GM12874 (cell line): ENCODE measurements around the gene CDHR3.

Experiments used
- TF ChIP-seq, protein P1 (sequence below): IDR thresholded peaks from 2 replicates; pipeline ENCODE4 v1.5.1; 2011; ENCODE audit warnings: low read depth, mild to moderate bottlenecking, control low read depth, low read length, moderate library complexity; ENCODE audit not compliant: insufficient read depth

CDHR3 gene

DNA sequence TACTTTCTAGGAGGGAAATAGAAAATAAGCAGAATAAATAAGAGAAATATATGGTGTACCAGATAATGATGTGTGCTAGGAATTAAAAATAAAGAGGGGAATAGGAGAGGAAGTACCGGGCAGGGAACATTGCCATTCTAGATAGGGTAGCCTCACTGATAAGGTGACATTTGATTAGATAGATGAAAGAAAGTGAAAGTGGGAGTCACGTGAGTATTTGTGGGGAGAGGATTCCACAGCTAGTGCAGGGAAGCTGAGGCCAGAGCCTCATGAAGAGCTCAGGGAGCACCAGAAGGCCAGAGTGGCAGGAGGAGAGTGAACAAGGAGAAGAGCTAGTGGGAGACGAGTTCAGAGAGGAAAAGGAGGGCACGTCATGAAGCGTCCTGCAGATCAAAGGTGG is 49.1 kb downstream of the CDHR3 start:
- TF ChIP-seq, protein P1, sequence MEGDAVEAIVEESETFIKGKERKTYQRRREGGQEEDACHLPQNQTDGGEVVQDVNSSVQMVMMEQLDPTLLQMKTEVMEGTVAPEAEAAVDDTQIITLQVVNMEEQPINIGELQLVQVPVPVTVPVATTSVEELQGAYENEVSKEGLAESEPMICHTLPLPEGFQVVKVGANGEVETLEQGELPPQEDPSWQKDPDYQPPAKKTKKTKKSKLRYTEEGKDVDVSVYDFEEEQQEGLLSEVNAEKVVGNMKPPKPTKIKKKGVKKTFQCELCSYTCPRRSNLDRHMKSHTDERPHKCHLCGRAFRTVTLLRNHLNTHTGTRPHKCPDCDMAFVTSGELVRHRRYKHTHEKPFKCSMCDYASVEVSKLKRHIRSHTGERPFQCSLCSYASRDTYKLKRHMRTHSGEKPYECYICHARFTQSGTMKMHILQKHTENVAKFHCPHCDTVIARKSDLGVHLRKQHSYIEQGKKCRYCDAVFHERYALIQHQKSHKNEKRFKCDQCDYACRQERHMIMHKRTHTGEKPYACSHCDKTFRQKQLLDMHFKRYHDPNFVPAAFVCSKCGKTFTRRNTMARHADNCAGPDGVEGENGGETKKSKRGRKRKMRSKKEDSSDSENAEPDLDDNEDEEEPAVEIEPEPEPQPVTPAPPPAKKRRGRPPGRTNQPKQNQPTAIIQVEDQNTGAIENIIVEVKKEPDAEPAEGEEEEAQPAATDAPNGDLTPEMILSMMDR: no peak

DNA sequence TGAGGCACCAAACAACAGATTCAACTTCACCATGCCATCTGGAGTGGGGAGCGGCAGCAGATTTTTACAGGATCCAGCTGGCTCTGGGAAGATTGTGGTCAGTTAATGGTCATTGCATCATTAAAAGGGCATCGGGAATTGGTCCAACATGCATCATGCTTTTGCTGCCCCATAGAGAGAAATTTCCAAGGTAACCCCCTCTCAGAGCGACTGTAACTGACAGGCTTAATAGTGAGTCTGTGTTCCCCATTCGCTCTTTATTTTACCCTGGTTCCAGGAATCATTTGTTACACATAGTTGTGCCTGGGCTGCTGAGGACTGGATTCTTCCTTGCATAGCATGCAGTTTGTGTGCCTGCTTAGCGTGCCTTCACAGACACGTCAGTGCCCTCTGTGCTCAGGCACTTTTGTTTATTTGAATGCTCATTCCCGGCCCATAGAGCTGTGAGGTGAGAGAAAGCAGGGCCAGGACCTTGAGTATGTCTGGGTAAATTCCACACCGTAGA is 49.9 kb downstream of the CDHR3 start:
- TF ChIP-seq, protein P1: no peak

DNA sequence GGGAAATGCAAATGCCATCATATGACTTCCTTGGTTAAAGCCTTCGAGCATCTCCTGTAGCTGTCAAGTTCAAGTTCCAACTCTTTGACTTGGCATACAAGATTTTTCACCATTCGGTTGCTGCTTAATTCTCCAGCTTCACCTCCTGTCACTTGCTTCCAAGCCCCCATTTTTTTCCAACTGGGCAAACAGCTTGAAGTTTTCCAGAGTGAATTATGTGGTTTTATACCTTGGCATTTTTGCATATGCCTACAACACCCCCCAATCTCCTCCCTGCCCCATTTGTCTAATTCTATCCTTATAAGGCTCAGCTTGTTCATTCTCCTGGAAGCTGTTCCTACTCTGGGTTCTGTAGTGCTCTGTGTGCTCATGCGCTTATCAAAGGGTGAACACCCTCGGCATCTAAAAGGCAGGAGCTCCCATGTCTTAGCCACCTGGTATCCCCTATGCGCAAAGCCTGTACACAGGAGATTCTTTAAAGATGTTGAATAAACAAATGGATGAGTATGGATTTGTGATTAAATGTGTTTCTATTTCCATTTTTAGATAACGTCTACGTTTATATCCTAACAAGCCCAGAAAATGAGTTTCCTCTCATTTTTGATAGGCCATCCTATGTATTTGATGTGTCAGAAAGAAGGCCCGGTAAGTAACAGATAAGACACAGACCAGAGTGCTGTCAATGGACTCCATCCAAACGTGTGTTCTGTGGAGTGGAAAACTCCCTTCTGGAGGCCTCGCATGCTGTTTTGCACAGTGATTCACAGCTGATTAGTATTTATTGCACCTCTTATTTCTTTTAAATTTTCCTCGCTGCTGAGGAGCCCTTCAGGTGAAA is 52.5 kb downstream of the CDHR3 start:
- TF ChIP-seq, protein P1: no peak

DNA sequence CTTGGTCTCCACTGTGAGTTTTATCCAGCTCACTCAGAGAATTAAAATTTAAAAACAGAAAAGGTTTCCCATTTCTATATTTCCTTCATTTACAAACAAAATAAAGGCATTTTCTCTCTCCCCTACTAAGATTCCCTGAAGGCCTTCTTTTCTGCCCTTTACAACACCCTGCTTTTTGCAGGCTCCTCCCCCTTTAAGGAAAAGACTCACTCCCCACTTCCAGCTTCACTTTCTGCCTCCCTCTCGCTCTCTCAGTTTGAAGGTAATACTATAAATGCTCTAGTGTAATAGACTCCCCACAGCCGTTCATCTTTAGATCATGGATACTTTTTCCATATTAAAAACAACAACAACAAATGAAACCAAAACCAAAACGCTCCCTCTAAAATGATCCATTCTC is 53.3 kb downstream of the CDHR3 start:
- TF ChIP-seq, protein P1: no peak

DNA sequence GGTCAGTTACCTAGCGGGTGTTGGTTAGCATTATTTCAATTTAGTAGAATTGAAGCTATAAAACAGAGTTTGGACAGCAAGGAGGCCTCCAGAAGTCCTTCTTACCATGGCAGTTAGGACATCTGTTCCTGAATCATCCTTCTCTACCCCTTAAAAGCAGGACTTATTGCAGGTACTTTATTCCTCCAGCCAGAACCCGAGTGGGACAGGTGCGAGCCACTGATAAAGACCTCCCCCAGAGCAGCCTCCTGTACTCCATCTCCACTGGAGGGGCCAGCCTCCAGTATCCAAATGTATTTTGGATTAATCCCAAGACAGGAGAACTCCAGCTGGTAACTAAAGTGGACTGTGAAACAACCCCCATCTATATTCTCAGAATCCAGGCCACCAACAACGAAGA is 54.6 kb downstream of the CDHR3 start:
- TF ChIP-seq, protein P1: no peak

DNA sequence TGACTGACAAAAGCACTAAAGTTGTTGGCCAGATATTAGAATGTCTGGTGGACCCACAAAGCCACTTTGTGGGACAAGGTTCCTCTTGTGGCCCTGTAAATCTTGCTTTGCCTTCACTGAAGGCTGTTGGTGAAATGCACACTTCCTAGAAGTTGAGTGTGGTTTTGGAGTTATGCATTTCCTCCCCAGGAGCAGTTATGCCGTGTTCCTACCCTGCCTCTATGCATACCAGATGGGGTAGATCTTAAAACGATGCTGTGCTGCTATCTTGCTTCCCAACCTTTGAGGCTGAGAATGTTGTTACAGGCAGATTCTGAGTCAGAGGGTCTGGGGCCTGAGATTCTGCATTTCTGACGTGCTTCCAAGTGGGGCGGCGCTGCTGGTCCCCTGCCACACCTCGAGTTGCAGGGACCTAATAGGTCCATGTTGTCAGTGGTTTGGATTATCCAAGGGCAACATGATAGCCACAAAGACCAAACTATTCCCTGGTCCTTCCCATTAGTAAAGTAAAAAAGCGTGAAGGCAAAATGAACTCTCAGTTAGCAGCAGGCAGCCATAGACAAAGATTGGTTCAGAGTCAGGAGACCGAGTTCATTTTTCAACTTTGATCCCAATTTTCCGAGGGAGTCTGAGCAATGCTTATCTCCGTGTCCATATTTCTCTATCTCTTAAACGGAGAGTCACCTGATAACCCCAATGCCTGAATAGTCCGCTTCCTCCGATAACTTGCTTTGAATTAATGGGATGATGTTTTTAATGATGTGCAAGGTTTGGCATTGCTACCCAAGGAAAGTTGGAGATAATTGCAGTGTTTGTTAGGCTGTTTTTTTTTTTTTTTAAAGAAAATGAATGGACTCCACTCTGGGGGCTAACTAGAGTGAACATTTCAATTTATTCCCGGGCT is 55.8 kb downstream of the CDHR3 start:
- TF ChIP-seq, protein P1: no peak

DNA sequence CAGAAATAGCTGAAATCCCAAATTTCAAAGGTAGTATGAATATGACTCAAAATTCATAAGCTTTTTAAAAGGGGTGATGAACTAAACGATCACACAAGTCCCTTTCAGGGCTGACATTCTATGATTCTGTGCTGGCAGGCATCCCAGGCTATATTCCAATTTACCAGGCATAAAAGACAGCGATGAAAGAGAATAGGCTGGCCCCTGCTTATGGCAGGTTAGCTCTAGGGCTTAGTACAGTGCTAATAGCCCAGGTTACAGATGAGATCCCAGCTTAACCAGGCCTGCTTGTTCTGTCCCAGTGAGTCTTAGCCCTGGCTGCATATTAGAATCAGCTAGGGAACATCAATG is 56.4 kb downstream of the CDHR3 start:
- TF ChIP-seq, protein P1: no peak
